ENCODE data around the gene ESF1. TPM values are rescaled to one million over a fixed set of nuclear protein-coding genes. Genes with fewer than 3 reads are reported as not detected.

Gene ESF1
- total RNA-seq, 1 experiment from 2014 or later: 36.9 TPM

- no peak overlapping the region for H2BK5ac ChIP-seq (ENCODE audit: insufficient read length, low read length)
- no peak overlapping the region for H2BK120ac ChIP-seq (ENCODE audit: low read depth, low read length, poor library complexity, severe bottlenecking)
- H2BK20ac ChIP-seq (ENCODE audit: low read depth, low read length, poor library complexity, severe bottlenecking): no peak overlapping the region
- no peak overlapping the region for H3K4ac ChIP-seq (ENCODE audit: low read depth, low read length)
- H3K27ac ChIP-seq (ENCODE audit: insufficient read length, low read depth, low read length): no peak overlapping the region
- H3K9me3 ChIP-seq (ENCODE audit: control insufficient read depth, low read depth, low read length): no peaks in the 10 kb centered on the region
- no CpG with 5 or more reads among the region's 2 CpGs for WGBS (ENCODE audit: extremely low coverage, insufficient read length, low lambda C conversion rate)
- H3K79me1 ChIP-seq (ENCODE audit: insufficient read depth, low read depth, low read length, poor library complexity, severe bottlenecking): peaks cover 4% of the 10 kb centered on the region
- H4K20me1 ChIP-seq (ENCODE audit: control insufficient read depth, insufficient read depth, insufficient read length): no peaks in the 10 kb centered on the region
- H3K23ac ChIP-seq (ENCODE audit: insufficient read length, low read depth, low read length): no peak overlapping the region
- H2BK15ac ChIP-seq (ENCODE audit: low read depth, low read length): no peak overlapping the region
- no peak overlapping the region for H4K91ac ChIP-seq (ENCODE audit: insufficient read length, low read depth, low read length)
- H3K56ac ChIP-seq (ENCODE audit: insufficient read length, low read depth, low read length): no peak overlapping the region
- H2AK5ac ChIP-seq (ENCODE audit: insufficient read length, low read length): no peak overlapping the region
- Mint-ChIP-seq H3K4me3 (no peak overlapping the region), H3K9me3 (no peaks in the 10 kb centered on the region), H3K36me3 (ENCODE audit: insufficient read depth in 1 of 3, low read depth in 3 of 3) (peaks cover 28 to 82% (median 71%) of the 10 kb centered on the region in 3 experiments; a peak in 6 of 7 replicates), H3K27ac (0 out of 7 replicates have a peak overlapping the region, but pooled peaks of 1 of the 3 experiments have one; percentile 3), H3K4me1 (no peaks in the 10 kb centered on the region), H3K27me3 (ENCODE audit: low read depth) (no peaks in the 10 kb centered on the region)
- no peaks in the 10 kb centered on the region for H3K4me1 ChIP-seq (ENCODE audit: insufficient read depth, low read length)
- H3T11ph ChIP-seq (ENCODE audit: low read length): no peak overlapping the region
- H3K18ac ChIP-seq (ENCODE audit: insufficient read length, low read depth, low read length): no peak overlapping the region
- no peak overlapping the region for H4K8ac ChIP-seq (replicated peaks; ENCODE audit: insufficient read length, low read depth, low read length)
- no peak overlapping the region for H2BK12ac ChIP-seq (ENCODE audit: insufficient read length, low read depth, low read length)
- no peak overlapping the region for H3K9ac ChIP-seq (ENCODE audit: extremely low read depth, insufficient read length, low read length)
- TF ChIP-seq, protein P1, sequence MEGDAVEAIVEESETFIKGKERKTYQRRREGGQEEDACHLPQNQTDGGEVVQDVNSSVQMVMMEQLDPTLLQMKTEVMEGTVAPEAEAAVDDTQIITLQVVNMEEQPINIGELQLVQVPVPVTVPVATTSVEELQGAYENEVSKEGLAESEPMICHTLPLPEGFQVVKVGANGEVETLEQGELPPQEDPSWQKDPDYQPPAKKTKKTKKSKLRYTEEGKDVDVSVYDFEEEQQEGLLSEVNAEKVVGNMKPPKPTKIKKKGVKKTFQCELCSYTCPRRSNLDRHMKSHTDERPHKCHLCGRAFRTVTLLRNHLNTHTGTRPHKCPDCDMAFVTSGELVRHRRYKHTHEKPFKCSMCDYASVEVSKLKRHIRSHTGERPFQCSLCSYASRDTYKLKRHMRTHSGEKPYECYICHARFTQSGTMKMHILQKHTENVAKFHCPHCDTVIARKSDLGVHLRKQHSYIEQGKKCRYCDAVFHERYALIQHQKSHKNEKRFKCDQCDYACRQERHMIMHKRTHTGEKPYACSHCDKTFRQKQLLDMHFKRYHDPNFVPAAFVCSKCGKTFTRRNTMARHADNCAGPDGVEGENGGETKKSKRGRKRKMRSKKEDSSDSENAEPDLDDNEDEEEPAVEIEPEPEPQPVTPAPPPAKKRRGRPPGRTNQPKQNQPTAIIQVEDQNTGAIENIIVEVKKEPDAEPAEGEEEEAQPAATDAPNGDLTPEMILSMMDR (conservative IDR thresholded peaks at IDR 0.05): no peak
- no peak overlapping the region for H4K5ac ChIP-seq (ENCODE audit: insufficient read length, low read depth, low read length)
- no peak overlapping the region for H2AFZ ChIP-seq (ENCODE audit: low read length)
- no peak for DNase-seq
- H3K4me2 ChIP-seq (ENCODE audit: insufficient read depth, insufficient read length, low read length): no peak overlapping the region
- H3K14ac ChIP-seq (ENCODE audit: insufficient read depth, low read length): no peak overlapping the region
- no peaks in the 10 kb centered on the region for H3K23me2 ChIP-seq (ENCODE audit: insufficient read length, low read depth, low read length, poor library complexity, severe bottlenecking)
- H3K79me2 ChIP-seq (ENCODE audit: insufficient read depth, low read length): no peaks in the 10 kb centered on the region
- H3K27me3 ChIP-seq (ENCODE audit: insufficient read depth, low read length): no peaks in the 10 kb centered on the region
Measured at GRCh38 chr20:13799974-13800373, 15.3 kb upstream of the ESF1 start.

All from H9 (cell line).